IMR-90 (cell line): ENCODE measurements around the gene MTCL1. TPM values are rescaled to one million over a fixed set of nuclear protein-coding genes. Genes with fewer than 3 reads are reported as not detected.

ENCODE experiments used
- ATAC-seq: fragments of 200-7000 bp; cut with Tn5 transposase; 2 replicates; pipeline ENCODE4 v1.9.1; 2020; ENCODE audit warnings: low read depth, mild to moderate bottlenecking, moderate library complexity
- BruUV-seq: library from RNA; stranded (reverse); fragments of 400-500 nt; replicated peaks from 2 replicates; lab custom pipeline; 2021; lab: Mats Ljungman, UMichigan
- CTCF ChIA-PET: fragments of 300-600 bp; formaldehyde crosslinking; extraction: SDS; loops from one replicate; lab custom pipeline; 2021; ENCODE audit warnings: antibody characterized with exemption; lab: Yijun Ruan, JAX
- POLR2A ChIA-PET: fragments of 300-600 bp; sonication (Branson Sonifier 250); formaldehyde crosslinking; loops from one replicate; lab custom pipeline; 2022; ENCODE audit warnings: antibody characterized with exemption; ENCODE audit not compliant: unreplicated experiment; lab: Charles Lee
- DNase-seq: peaks from one replicate; pipeline ENCODE4 v3.0.0; 2013
- H2AFZ ChIP-seq: replicated peaks from 2 replicates; pipeline ENCODE3; 2013; ENCODE audit warnings: low read length, mild to moderate bottlenecking; ENCODE audit not compliant: poor library complexity
- H2AK5ac ChIP-seq: 2 replicates; pipeline ENCODE4 v1.6.1; 2013; ENCODE audit warnings: low read depth, low read length, inconsistent platforms
- H2AK9ac ChIP-seq: replicated peaks from 2 replicates; pipeline ENCODE3; 2013; ENCODE audit warnings: mild to moderate bottlenecking, low read depth, low read length, moderate library complexity; ENCODE audit not compliant: poor library complexity
- H2BK120ac ChIP-seq: 2 replicates; pipeline ENCODE4 v1.6.1; 2013; ENCODE audit warnings: low read depth, low read length, inconsistent platforms
- H2BK15ac ChIP-seq: 3 replicates; pipeline ENCODE4 v1.6.1; 2013; ENCODE audit warnings: low read depth, low read length, inconsistent platforms
- H2BK20ac ChIP-seq: 2 replicates; pipeline ENCODE4 v1.6.1; 2013; ENCODE audit warnings: low read depth, mild to moderate bottlenecking, inconsistent platforms, low read length, moderate library complexity
- H2BK5ac ChIP-seq: 2 replicates; pipeline ENCODE4 v1.6.1; 2013; ENCODE audit warnings: mild to moderate bottlenecking, low read depth, low read length, inconsistent platforms; ENCODE audit not compliant: poor library complexity, severe bottlenecking
- H3K14ac ChIP-seq: replicated peaks from 2 replicates; pipeline ENCODE4 v1.6.1; 2013; ENCODE audit warnings: low read depth, low read length, inconsistent platforms
- H3K18ac ChIP-seq: 2 replicates; pipeline ENCODE4 v1.6.1; 2013; ENCODE audit warnings: low read depth, low read length, control low read depth
- H3K23ac ChIP-seq: 2 replicates; pipeline ENCODE4 v1.6.1; 2013; ENCODE audit warnings: low read depth, low read length, inconsistent platforms
- H3K27ac ChIP-seq: 2 replicates; pipeline ENCODE4 v1.5.1; 2013; ENCODE audit warnings: mild to moderate bottlenecking, control low read depth, low read length; ENCODE audit not compliant: insufficient read depth
- H3K27me3 ChIP-seq: 2 replicates; pipeline ENCODE4 v1.6.1; 2013; ENCODE audit warnings: low read length; ENCODE audit not compliant: control insufficient read depth, insufficient read depth
- H3K36me3 ChIP-seq: 2 replicates; pipeline ENCODE4 v1.6.1; 2013; ENCODE audit warnings: low read length, mixed read lengths; ENCODE audit not compliant: control insufficient read depth, insufficient read depth
- H3K4ac ChIP-seq: 2 replicates; pipeline ENCODE4 v1.6.1; 2013; ENCODE audit warnings: low read depth, low read length, inconsistent platforms
- H3K4me1 ChIP-seq: 2 replicates; pipeline ENCODE4 v1.6.1; 2013; ENCODE audit warnings: low read length, mixed read lengths; ENCODE audit not compliant: control insufficient read depth, insufficient read depth
- H3K4me2 ChIP-seq: 2 replicates; pipeline ENCODE4 v1.6.1; 2013; ENCODE audit warnings: low read depth, mild to moderate bottlenecking, control low read depth, low read length, moderate library complexity
- H3K4me3 ChIP-seq: 2 replicates; pipeline ENCODE4 v1.5.1; 2013; ENCODE audit warnings: low read depth, mild to moderate bottlenecking, control low read depth, low read length, moderate library complexity; ENCODE audit not compliant: insufficient read depth
- H3K56ac ChIP-seq: 2 replicates; pipeline ENCODE4 v1.6.1; 2013; ENCODE audit warnings: low read length, inconsistent platforms; ENCODE audit not compliant: insufficient read depth; ENCODE audit errors: extremely low read depth
- H3K79me1 ChIP-seq, 2 experiments: 2 replicates each; pipeline ENCODE4 v1.6.1; 2013; ENCODE audit warnings: low read length in 2 of 2, inconsistent platforms in 1 of 2, low read depth in 1 of 2
- H3K9ac ChIP-seq: 2 replicates; pipeline ENCODE4 v1.6.1; 2013; ENCODE audit warnings: low read depth, low read length, control low read depth
- H3K9me1 ChIP-seq: 2 replicates; pipeline ENCODE4 v1.6.1; 2013; ENCODE audit warnings: low read length, inconsistent platforms; ENCODE audit not compliant: insufficient read depth
- H3K9me3 ChIP-seq: 2 replicates; pipeline ENCODE4 v1.6.1; 2013; ENCODE audit warnings: low read length; ENCODE audit not compliant: control insufficient read depth, insufficient read depth
- H4K20me1 ChIP-seq: 2 replicates; pipeline ENCODE4 v1.6.1; 2013; ENCODE audit warnings: low read length, inconsistent platforms; ENCODE audit not compliant: insufficient read depth
- H4K5ac ChIP-seq: 2 replicates; pipeline ENCODE4 v1.6.1; 2013; ENCODE audit warnings: mild to moderate bottlenecking, low read depth, low read length, control low read depth
- H4K8ac ChIP-seq, 2 experiments: 2 replicates each; pipeline ENCODE4 v1.6.1; 2013; ENCODE audit warnings: low read depth in 2 of 2, low read length in 2 of 2, control low read depth in 1 of 2, inconsistent platforms in 1 of 2
- H4K91ac ChIP-seq: 2 replicates; pipeline ENCODE4 v1.6.1; 2013; ENCODE audit warnings: low read depth, low read length, inconsistent platforms; ENCODE audit not compliant: insufficient read depth
- CEBPB ChIP-seq: IDR thresholded peaks from 2 replicates; pipeline ENCODE4 v1.6.1; 2012; ENCODE audit warnings: low read depth, low read length, improper control_type of control experiment
- FOS ChIP-seq: fragments of 150-350 bp; IDR thresholded peaks from 2 replicates; pipeline ENCODE4 v1.6.1; 2016; ENCODE audit warnings: low read depth, low read length
- MXI1 ChIP-seq: IDR thresholded peaks from 2 replicates; pipeline ENCODE4 v1.6.1; 2012; ENCODE audit warnings: low read depth, mild to moderate bottlenecking, low read length, moderate library complexity, borderline replicate concordance
- NFE2L2 ChIP-seq: fragments of 150-350 bp; IDR thresholded peaks from 2 replicates; pipeline ENCODE4 v1.6.1; 2016; ENCODE audit warnings: low read depth, mild to moderate bottlenecking, low read length
- POLR2A ChIP-seq: IDR thresholded peaks from 2 replicates; pipeline ENCODE4 v1.6.1; 2012; ENCODE audit warnings: mild to moderate bottlenecking, low read depth, low read length
- RFX5 ChIP-seq: IDR thresholded peaks from 2 replicates; pipeline ENCODE4 v1.8.0; 2012; ENCODE audit warnings: low read depth, mild to moderate bottlenecking, low read length, moderate library complexity
- WGBS, 2 experiments: methylation state at CpG; one replicate each; pipeline versions ENCODE4 v1.1.5 to v1.1.7; 2013; ENCODE audit warnings: missing lambda C conversion rate in 2 of 2; ENCODE audit not compliant: insufficient read length in 1 of 2; ENCODE audit errors: extremely low coverage in 2 of 2; 5-methylcytosine and 5-hydroxymethylcytosine counted together
- dilution Hi-C: fragments of 300-500 bp; cut with HindIII; formaldehyde crosslinking; loops from one replicate; pipeline ENCODE4 v1.14.3; 2018; ENCODE audit warnings: low sequenced_read_pairs; ENCODE audit not compliant: unreplicated experiment
- in situ Hi-C: fragments of 300-500 bp; cut with MboI; formaldehyde crosslinking; loops from 3 replicates; pipeline ENCODE4 v1.14.3; 2019; ENCODE audit warnings: low sequenced_read_pairs, inconsistent platforms, mixed read lengths
- intact Hi-C: fragments of 100-400 bp; cut with micrococcal nuclease; formaldehyde crosslinking; loops from 2 replicates; pipeline ENCODE4 v1.10.0; 2022
- polyA plus RNA-seq, 3 experiments: library from polyadenylated mRNA; depleted of rRNA; stranded (reverse); fragments of >200 nt; gene quantifications; 2 replicates each; pipeline ENCODE4 v1.2.3, GENCODE V29; 2012; ENCODE audit warnings: low replicate concordance in 1 of 3
- total RNA-seq: library from RNA; depleted of rRNA; stranded (reverse); fragments of >200 nt; gene quantifications from 2 replicates; pipeline ENCODE4 v1.2.3, GENCODE V29; 2012
- TF ChIP-seq, protein P1 (sequence below): fragments of 150-350 bp; IDR thresholded peaks from 2 replicates; pipeline ENCODE4 v1.6.1; 2016; ENCODE audit warnings: low read depth, mild to moderate bottlenecking, low read length, moderate library complexity, borderline replicate concordance
- TF ChIP-seq, protein P2 (sequence below): fragments of 150-350 bp; IDR thresholded peaks from 2 replicates; pipeline ENCODE4 v1.6.1; 2017; ENCODE audit warnings: mild to moderate bottlenecking, antibody characterized with exemption, low read length, low read depth

Gene MTCL1
- total and polyA plus RNA-seq, 2 of the 4 experiments (the other 2 are of a cell fraction) = 29.0 to 45.3 TPM

DNA sequence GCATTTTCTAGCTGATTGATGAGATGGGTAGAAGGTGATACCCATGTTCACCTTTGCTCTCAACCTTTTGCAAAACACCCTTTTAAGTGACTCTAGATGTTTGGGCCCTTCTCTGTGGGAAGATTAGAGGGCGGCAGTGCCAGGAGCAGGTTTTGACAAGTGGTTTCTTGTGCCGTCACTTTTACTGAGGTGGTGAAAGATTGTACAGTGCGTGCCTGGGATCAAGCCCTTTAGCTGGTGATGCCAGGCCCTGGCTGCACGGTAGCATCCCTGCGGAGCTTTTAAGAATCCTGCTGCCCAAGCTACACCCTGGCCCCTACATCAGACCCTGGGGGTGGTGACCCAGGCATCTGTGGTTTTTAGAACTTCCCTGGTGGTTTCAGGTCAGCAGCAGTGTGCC is 29.1 kb downstream of the MTCL1 start:
- H2BK5ac ChIP-seq = no peak overlapping the region
- no peak for ATAC-seq
- no peak overlapping the region for H2AFZ ChIP-seq

More for the DNA sequence above, 29.1 kb downstream of the MTCL1 start:
- Histone ChIP-seq H4K8ac (no peak overlapping the region), H2BK20ac (no peak overlapping the region), H3K18ac (no peak overlapping the region), H3K9ac (no peak overlapping the region), H3K79me1 (peaks cover 62 to 84% of the 10 kb centered on the region in 2 experiments), H2BK120ac (no peak overlapping the region), H2AK9ac (no peak overlapping the region), H3K36me3 (peaks cover 33% of the 10 kb centered on the region), H3K4ac (no peak overlapping the region), H3K23ac (no peak overlapping the region), H4K91ac (no peak overlapping the region), H3K14ac (no peak overlapping the region), H3K9me1 (peaks cover 32% of the 10 kb centered on the region), H3K27me3 (no peaks in the 10 kb centered on the region), H3K4me2 (no peak overlapping the region), H2AK5ac (no peak overlapping the region), H3K4me3 (no peak overlapping the region), H3K9me3 (no peaks in the 10 kb centered on the region), H3K4me1 (peaks cover 27% of the 10 kb centered on the region), H3K56ac (no peak overlapping the region), H4K20me1 (peaks cover 55% of the 10 kb centered on the region), H3K27ac (no peak overlapping the region), H4K5ac (no peak overlapping the region), H2BK15ac (no peak overlapping the region)
- dilution Hi-C loops (no loop called here), intact Hi-C loops (no loop called here), in situ Hi-C loops (no loop called here)
- ChIA-PET CTCF (no interaction called here), POLR2A (no interaction called here)
- no TSS peak for BruUV-seq
- WGBS, 2 experiments = 100% methylated on average over 1 of the region's 5 CpGs; no CpG with 5 or more reads in 1 of the 2 experiments
- TF ChIP-seq, protein P1, sequence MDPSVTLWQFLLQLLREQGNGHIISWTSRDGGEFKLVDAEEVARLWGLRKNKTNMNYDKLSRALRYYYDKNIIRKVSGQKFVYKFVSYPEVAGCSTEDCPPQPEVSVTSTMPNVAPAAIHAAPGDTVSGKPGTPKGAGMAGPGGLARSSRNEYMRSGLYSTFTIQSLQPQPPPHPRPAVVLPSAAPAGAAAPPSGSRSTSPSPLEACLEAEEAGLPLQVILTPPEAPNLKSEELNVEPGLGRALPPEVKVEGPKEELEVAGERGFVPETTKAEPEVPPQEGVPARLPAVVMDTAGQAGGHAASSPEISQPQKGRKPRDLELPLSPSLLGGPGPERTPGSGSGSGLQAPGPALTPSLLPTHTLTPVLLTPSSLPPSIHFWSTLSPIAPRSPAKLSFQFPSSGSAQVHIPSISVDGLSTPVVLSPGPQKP = no peak
- TF ChIP-seq FOS (no peak), NFE2L2 (no peak), CEBPB (no peak), RFX5 (no peak), MXI1 (no peak), POLR2A (no peak)
- TF ChIP-seq, protein P2, sequence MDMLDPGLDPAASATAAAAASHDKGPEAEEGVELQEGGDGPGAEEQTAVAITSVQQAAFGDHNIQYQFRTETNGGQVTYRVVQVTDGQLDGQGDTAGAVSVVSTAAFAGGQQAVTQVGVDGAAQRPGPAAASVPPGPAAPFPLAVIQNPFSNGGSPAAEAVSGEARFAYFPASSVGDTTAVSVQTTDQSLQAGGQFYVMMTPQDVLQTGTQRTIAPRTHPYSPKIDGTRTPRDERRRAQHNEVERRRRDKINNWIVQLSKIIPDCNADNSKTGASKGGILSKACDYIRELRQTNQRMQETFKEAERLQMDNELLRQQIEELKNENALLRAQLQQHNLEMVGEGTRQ = no peak
- no peak for DNase-seq
